Neural progenitor cell (in vitro differentiated cells): ENCODE data around the gene TRABD2B. TPM values are rescaled to one million over a fixed set of nuclear protein-coding genes. Genes with fewer than 3 reads are reported as not detected.

ENCODE experiments used
- DNase-seq: peaks from one replicate; pipeline ENCODE4 v3.0.0-alpha.2; 2016; ENCODE audit warnings: low spot score
- H2AFZ ChIP-seq: fragments of 200-600 bp; sonication (generic); replicated peaks from 2 replicates; pipeline ENCODE4 v1.6.1; 2016; ENCODE audit warnings: antibody characterized with exemption
- H3F3A ChIP-seq: fragments of 200-600 bp; sonication (generic); 2 replicates; pipeline ENCODE4 v1.6.1; 2016; ENCODE audit warnings: antibody characterized with exemption, low read depth
- H3K27ac ChIP-seq: fragments of 200-600 bp; sonication (generic); 2 replicates; pipeline ENCODE4 v1.5.1; 2016; ENCODE audit warnings: mild to moderate bottlenecking
- H3K27me3 ChIP-seq: fragments of 200-600 bp; sonication (generic); 2 replicates; pipeline ENCODE4 v1.6.1; 2016; ENCODE audit warnings: mild to moderate bottlenecking, moderate library complexity
- H3K36me3 ChIP-seq: fragments of 200-600 bp; sonication (generic); 2 replicates; pipeline ENCODE4 v1.5.1; 2016
- H3K4me1 ChIP-seq: fragments of 200-600 bp; sonication (generic); 2 replicates; pipeline ENCODE4 v1.6.1; 2016; ENCODE audit warnings: mixed run types
- H3K4me2 ChIP-seq: fragments of 200-600 bp; sonication (generic); 2 replicates; pipeline ENCODE4 v1.6.1; 2016
- H3K4me3 ChIP-seq: fragments of 200-600 bp; sonication (generic); 2 replicates; pipeline ENCODE4 v1.5.1; 2016
- H3K79me2 ChIP-seq: fragments of 200-600 bp; sonication (generic); 2 replicates; pipeline ENCODE4 v1.6.1; 2016; ENCODE audit warnings: low read depth
- H3K9ac ChIP-seq: fragments of 200-600 bp; sonication (generic); 2 replicates; pipeline ENCODE4 v1.6.1; 2016
- H3K9me3 ChIP-seq: fragments of 200-600 bp; sonication (generic); 2 replicates; pipeline ENCODE4 v1.5.1; 2016; ENCODE audit warnings: low read depth
- H4K20me1 ChIP-seq: fragments of 200-600 bp; sonication (generic); 2 replicates; pipeline ENCODE4 v1.6.1; 2016; ENCODE audit warnings: low read depth
- H3K27ac Mint-ChIP-seq: 3 replicates; pipeline ENCODE4 v1.8.0; 2021; ENCODE audit warnings: mixed read lengths
- H3K27me3 Mint-ChIP-seq: 2 replicates; pipeline ENCODE4 v1.8.0; 2022; ENCODE audit warnings: low read depth, mild to moderate bottlenecking, inconsistent platforms, moderate library complexity, mixed read lengths; ENCODE audit not compliant: insufficient read depth
- H3K36me3 Mint-ChIP-seq: 3 replicates; pipeline ENCODE4 v1.8.0; 2021; ENCODE audit warnings: mixed read lengths
- H3K4me1 Mint-ChIP-seq: 3 replicates; pipeline ENCODE4 v1.8.0; 2021; ENCODE audit warnings: mixed read lengths
- H3K4me3 Mint-ChIP-seq: 3 replicates; pipeline ENCODE4 v1.8.0; 2021; ENCODE audit warnings: mild to moderate bottlenecking, moderate library complexity, mixed read lengths
- H3K9me3 Mint-ChIP-seq: 3 replicates; pipeline ENCODE4 v1.8.0; 2020; ENCODE audit warnings: mixed read lengths
- CTCF ChIP-seq: fragments of 200-600 bp; sonication (generic); IDR thresholded peaks from 2 replicates; pipeline ENCODE4 v1.5.1; 2017; ENCODE audit warnings: antibody characterized with exemption, mild to moderate bottlenecking
- EZH2 ChIP-seq: fragments of 200-600 bp; sonication (generic); IDR thresholded peaks from 2 replicates; pipeline ENCODE4 v1.6.1; 2017; ENCODE audit warnings: antibody characterized with exemption, mild to moderate bottlenecking, moderate library complexity
- EZH2phosphoT487 ChIP-seq: fragments of 200-600 bp; sonication (generic); IDR thresholded peaks from 2 replicates; pipeline ENCODE4 v1.6.1; 2017; ENCODE audit warnings: antibody characterized with exemption
- total RNA-seq: library from RNA; depleted of rRNA; stranded (reverse); fragments of >200 nt; gene quantifications from 2 replicates; pipeline ENCODE4 v1.2.3, GENCODE V29; 2015; ENCODE audit warnings: low replicate concordance

The TRABD2B gene
- total RNA-seq, 1 donor from 2014 or later = 0.09 TPM

DNA sequence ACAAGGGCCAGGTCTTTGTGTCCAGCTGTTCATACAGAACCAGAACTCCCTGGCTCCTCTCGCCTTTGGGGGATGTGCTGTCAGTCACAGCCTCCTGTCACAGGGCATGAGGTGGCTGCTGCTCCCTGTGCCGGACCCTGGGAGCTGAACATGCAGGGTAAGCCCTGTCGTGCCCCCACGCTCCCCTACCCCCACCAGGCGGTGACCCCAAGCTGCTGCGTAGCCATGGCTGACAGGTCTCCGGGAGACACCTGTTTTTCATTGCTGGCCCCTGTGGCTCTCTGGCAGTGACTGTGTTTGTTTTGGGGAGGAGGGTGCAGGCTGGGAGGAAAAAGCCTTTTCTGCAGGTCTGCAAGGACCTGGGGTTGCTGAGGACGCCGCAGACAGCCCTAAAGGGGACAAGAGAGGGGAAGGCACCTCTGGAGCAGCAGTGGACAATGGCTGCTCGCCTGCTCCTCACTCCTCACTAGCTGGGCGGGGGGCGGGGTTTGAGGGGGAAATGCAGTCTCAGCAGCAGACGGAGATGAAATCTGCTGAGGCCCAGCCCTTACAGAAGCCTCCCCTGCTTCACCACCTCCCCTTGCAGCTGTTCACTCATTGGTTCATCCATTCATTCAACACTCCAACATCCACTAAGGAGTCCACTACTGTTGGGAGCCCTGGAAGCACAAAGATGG, 81.4 kb downstream of the TRABD2B start:
- Histone ChIP-seq H2AFZ (peak overlapping the region; percentile 84), H3K4me2 (peak overlapping the region; percentile 22), H3K4me3 (no peak overlapping the region), H3F3A (no peaks in the 10 kb centered on the region), H3K9ac (no peak overlapping the region), H3K27ac (no peak overlapping the region), H3K4me1 (peaks cover 35% of the 10 kb centered on the region), H3K27me3 (no peaks in the 10 kb centered on the region), H3K9me3 (no peaks in the 10 kb centered on the region), H3K79me2 (no peaks in the 10 kb centered on the region), H4K20me1 (no peaks in the 10 kb centered on the region), H3K36me3 (no peaks in the 10 kb centered on the region)
- DNase-seq = peak; percentile 51
- peaks cover 59% of the 10 kb centered on the region for H3K4me1 Mint-ChIP-seq
- no peaks in the 10 kb centered on the region for H3K36me3 Mint-ChIP-seq
- TF ChIP-seq CTCF (no peak), EZH2phosphoT487 (no peak), EZH2 (no peak)
- H3K9me3 Mint-ChIP-seq = no peaks in the 10 kb centered on the region
- H3K4me3 Mint-ChIP-seq = peak overlapping the region; percentile 44
- H3K27ac Mint-ChIP-seq = peak overlapping the region; percentile 86
- H3K27me3 Mint-ChIP-seq = peaks cover 4% of the 10 kb centered on the region

GRCh38 chr1:47914952-47915676, 82.1 kb downstream of the TRABD2B start:
- H3K4me3 Mint-ChIP-seq = no peak overlapping the region
- no peak overlapping the region for H3K4me3 ChIP-seq
- no peaks in the 10 kb centered on the region for H3K36me3 ChIP-seq
- H3K4me2 ChIP-seq = no peak overlapping the region
- H3K4me1 ChIP-seq = peaks cover 35% of the 10 kb centered on the region
- no peaks in the 10 kb centered on the region for H3F3A ChIP-seq
- no peak for TF ChIP-seq CTCF
- no peak for TF ChIP-seq EZH2phosphoT487
- TF ChIP-seq EZH2 = no peak
- peaks cover 66% of the 10 kb centered on the region for H3K4me1 Mint-ChIP-seq
- no peaks in the 10 kb centered on the region for H4K20me1 ChIP-seq
- DNase-seq = no peak
- no peak overlapping the region for H3K27ac ChIP-seq
- H3K9me3 Mint-ChIP-seq = no peaks in the 10 kb centered on the region
- no peaks in the 10 kb centered on the region for H3K79me2 ChIP-seq
- H3K27ac Mint-ChIP-seq = peak overlapping the region; percentile 60
- peaks cover 4% of the 10 kb centered on the region for H3K27me3 Mint-ChIP-seq
- no peaks in the 10 kb centered on the region for H3K36me3 Mint-ChIP-seq
- H3K27me3 ChIP-seq = no peaks in the 10 kb centered on the region
- H3K9ac ChIP-seq = no peak overlapping the region
- no peak overlapping the region for H2AFZ ChIP-seq
- no peaks in the 10 kb centered on the region for H3K9me3 ChIP-seq

DNA sequence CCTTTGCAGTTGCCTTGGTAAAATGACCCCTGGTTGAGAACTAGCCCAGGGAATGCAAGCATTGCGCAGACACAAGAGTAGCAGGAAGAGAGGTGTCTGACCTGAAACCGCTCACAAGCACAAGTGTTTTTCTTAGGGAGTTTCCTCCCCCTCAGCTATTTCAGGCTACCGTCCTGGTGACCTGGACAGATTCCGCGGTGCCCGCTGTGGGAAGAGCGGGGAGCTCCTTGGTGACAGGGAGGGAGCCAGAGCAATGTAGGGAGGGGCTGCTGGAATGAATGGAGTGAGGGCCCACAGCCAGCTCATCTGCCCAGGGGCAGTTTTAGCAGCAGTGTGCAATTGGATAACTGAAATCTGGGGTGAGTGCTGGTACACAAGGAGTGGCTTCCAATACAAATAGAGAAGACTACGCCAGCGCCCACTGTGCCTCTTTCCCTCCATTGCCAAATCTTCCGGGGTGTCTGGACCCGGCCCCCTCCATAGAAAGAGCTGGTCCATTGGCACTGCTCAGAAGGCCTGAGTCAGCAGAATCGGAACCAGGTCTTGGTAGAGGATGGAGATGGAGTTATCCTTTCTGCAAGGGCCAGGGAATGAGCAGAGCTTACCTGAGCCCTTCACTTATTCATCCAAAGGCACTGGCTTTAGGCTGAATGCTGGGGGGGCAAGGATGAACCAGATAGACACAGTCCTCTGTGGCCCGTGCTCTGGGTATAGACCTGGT, 82.8 kb downstream of the TRABD2B start:
- Histone ChIP-seq H4K20me1 (no peaks in the 10 kb centered on the region), H2AFZ (no peak overlapping the region), H3K36me3 (no peaks in the 10 kb centered on the region), H3K27me3 (no peaks in the 10 kb centered on the region), H3K27ac (no peak overlapping the region), H3K4me3 (no peak overlapping the region), H3K4me2 (no peak overlapping the region), H3F3A (no peaks in the 10 kb centered on the region), H3K4me1 (peaks cover 35% of the 10 kb centered on the region), H3K9ac (no peak overlapping the region), H3K79me2 (no peaks in the 10 kb centered on the region), H3K9me3 (no peaks in the 10 kb centered on the region)
- H3K36me3 Mint-ChIP-seq = peaks cover 2% of the 10 kb centered on the region
- no peak for TF ChIP-seq CTCF
- no peak for TF ChIP-seq EZH2phosphoT487
- no peak for TF ChIP-seq EZH2
- H3K27me3 Mint-ChIP-seq = peaks cover 4% of the 10 kb centered on the region
- no peaks in the 10 kb centered on the region for H3K9me3 Mint-ChIP-seq
- H3K4me3 Mint-ChIP-seq = no peak overlapping the region
- DNase-seq = no peak
- H3K4me1 Mint-ChIP-seq = peaks cover 70% of the 10 kb centered on the region
- peak overlapping the region; percentile 91 for H3K27ac Mint-ChIP-seq
